Transverse colon (tissue), 4 donors: ENCODE results near the gene BMAL1. TPM values are rescaled to one million over a fixed set of nuclear protein-coding genes. Genes with fewer than 3 reads are reported as not detected.

ENCODE experiments used
- DNase-seq: peaks from one replicate; pipeline ENCODE4 v3.0.0-alpha.2; 2019
- H3K27ac ChIP-seq, 4 donors: fragments of 200-600 bp; sonication (generic); 2 replicates each; pipeline ENCODE4 v1.5.1; 2016 to 2018; ENCODE audit warnings: inconsistent platforms in 4 of 4
- H3K27me3 ChIP-seq: fragments of 200-600 bp; sonication (generic); 2 replicates; pipeline ENCODE4 v1.5.1; 2017; ENCODE audit warnings: inconsistent platforms
- H3K36me3 ChIP-seq, 4 donors: fragments of 200-600 bp; sonication (generic); 2 replicates each; pipeline ENCODE4 v1.5.1; 2017 to 2019; ENCODE audit warnings: inconsistent platforms in 4 of 4
- H3K4me1 ChIP-seq, 4 donors: fragments of 200-600 bp; sonication (generic); 2 replicates each; pipeline ENCODE4 v1.5.1; 2017 to 2020; ENCODE audit warnings: inconsistent platforms in 4 of 4
- H3K4me3 ChIP-seq, 4 donors: fragments of 200-600 bp; sonication (generic); 1 replicate in 1 of 4; 2 replicates in 3 of 4; pipeline versions ENCODE4 v1.5.1 to v1.6.1; 2017 to 2019; ENCODE audit warnings: inconsistent platforms in 4 of 4
- H3K9me3 ChIP-seq, 2 donors: fragments of 200-600 bp; sonication (generic); 2 replicates each; pipeline ENCODE4 v1.5.1; 2017 to 2019; ENCODE audit warnings: inconsistent platforms in 2 of 2
- CTCF ChIP-seq, 5 experiments: fragments of 200-600 bp in 3 of 5; fragments of 450-650 bp in 2 of 5; sonication (generic) in 3 of 5; IDR thresholded peaks; 1 replicate in 2 of 5; 2 replicates in 3 of 5; pipeline ENCODE4 v1.5.1; 2016 to 2017; ENCODE audit warnings: antibody characterized with exemption in 5 of 5, inconsistent platforms in 3 of 5, mild to moderate bottlenecking in 2 of 5, moderate library complexity in 1 of 5
- EP300 ChIP-seq: sonication (generic); formaldehyde crosslinking; IDR thresholded peaks from one replicate; pipeline ENCODE4 v1.6.1; 2017; ENCODE audit warnings: antibody characterized with exemption, low read depth
- POLR2A ChIP-seq: fragments of 450-650 bp; IDR thresholded peaks from one replicate; pipeline ENCODE4 v1.6.1; 2016; ENCODE audit warnings: antibody characterized with exemption, mild to moderate bottlenecking, moderate library complexity
- POLR2AphosphoS5 ChIP-seq, 3 donors: sonication (generic); formaldehyde crosslinking; IDR thresholded peaks; one replicate each; pipeline ENCODE4 v1.6.1; 2016; ENCODE audit warnings: antibody characterized with exemption in 3 of 3
- WGBS, 2 donors: methylation state at CpG; one replicate each; pipeline ENCODE4 v1.1.5; 2018; ENCODE audit warnings: low coverage in 1 of 2; 5-methylcytosine and 5-hydroxymethylcytosine counted together
- in situ Hi-C, 4 donors: fragments of 200-750 bp; cut with MboI; loops; one replicate each; pipeline versions ENCODE4 v1.15.0 to v1.15.1; 2017; ENCODE audit warnings: low sequenced_read_pairs in 3 of 4, low pct_ligation_motif_present in 1 of 4, low pct_unique_long_range_greater_than_20kb in 1 of 4
- intact Hi-C: fragments of 100-400 bp; cut with DNase I; formaldehyde crosslinking; loops from one replicate; pipeline ENCODE4 v1.15.1; 2023; ENCODE audit warnings: low total_unique reads
- total RNA-seq, 4 donors: library from RNA; depleted of rRNA; stranded (reverse); fragments of >200 nt; gene quantifications; one replicate each; pipeline ENCODE4 v1.1.0, GENCODE V29; 2016

Gene BMAL1
- total RNA-seq, 4 donors from 2014 or later: 20.7 to 48.6 (median 30.8) TPM

GRCh38 chr11:13303668-13304649 lies 26.4 kb downstream of the BMAL1 start:
- DNase-seq: no peak
- WGBS, 2 donors: 86% methylated on average over 10 of the region's 10 CpGs; no CpG with 5 or more reads in 1 of the 2 donors
- no peaks in the 10 kb centered on the region for H3K36me3 ChIP-seq
- TF ChIP-seq CTCF (IDR thresholded peaks at IDR 0.05) (no peak), POLR2AphosphoS5 (IDR thresholded peaks at IDR 0.05) (no peak), POLR2A (no peak), EP300 (no peak)
- peaks cover 0 to 27% (median 0%) of the 10 kb centered on the region in 4 donors for H3K4me1 ChIP-seq
- no peak overlapping the region for H3K27ac ChIP-seq
- H3K4me3 ChIP-seq: no peak overlapping the region
- intact Hi-C loops: no loop called here
- H3K9me3 ChIP-seq: no peaks in the 10 kb centered on the region
- in situ Hi-C loops: no loop called here
- H3K27me3 ChIP-seq: no peaks in the 10 kb centered on the region

GRCh38 chr11:13304655-13305335 lies 27.2 kb downstream of the BMAL1 start:
- TF ChIP-seq POLR2A (no peak), POLR2AphosphoS5 (IDR thresholded peaks at IDR 0.05) (no peak), CTCF (IDR thresholded peaks at IDR 0.05) (no peak), EP300 (no peak)
- intact Hi-C loops (no loop called here), in situ Hi-C loops (no loop called here)
- Histone ChIP-seq H3K27me3 (no peaks in the 10 kb centered on the region), H3K36me3 (no peaks in the 10 kb centered on the region), H3K4me1 (peaks cover 0 to 25% (median 0%) of the 10 kb centered on the region in 4 donors), H3K4me3 (no peak overlapping the region), H3K9me3 (no peaks in the 10 kb centered on the region), H3K27ac (no peak overlapping the region)
- DNase-seq: no peak
- 81 to 96% methylated on average over 3 to 7 of the region's 7 CpGs for WGBS, 2 donors

GRCh38 chr11:13308704-13309103 lies 31.1 kb downstream of the BMAL1 start:
- Histone ChIP-seq H3K4me1 (peaks cover 0 to 10% (median 0%) of the 10 kb centered on the region in 4 donors), H3K4me3 (no peak overlapping the region), H3K27ac (no peak overlapping the region), H3K27me3 (no peaks in the 10 kb centered on the region), H3K9me3 (no peaks in the 10 kb centered on the region), H3K36me3 (no peaks in the 10 kb centered on the region)
- no peak for TF ChIP-seq POLR2AphosphoS5 (IDR thresholded peaks at IDR 0.05)
- no peak for TF ChIP-seq POLR2A
- TF ChIP-seq CTCF (IDR thresholded peaks at IDR 0.05): no peak
- TF ChIP-seq EP300: no peak
- intact Hi-C loops: no loop called here
- 56 to 82% methylated on average over 2 of the region's 2 CpGs for WGBS, 2 donors
- in situ Hi-C loops: no loop called here
- DNase-seq: no peak

- Histone ChIP-seq H3K4me1 (peaks cover 0 to 7% (median 0%) of the 10 kb centered on the region in 4 donors), H3K27ac (no peak overlapping the region), H3K9me3 (no peaks in the 10 kb centered on the region), H3K4me3 (no peak overlapping the region), H3K36me3 (no peaks in the 10 kb centered on the region), H3K27me3 (no peaks in the 10 kb centered on the region)
- no peak for DNase-seq
- intact Hi-C loops: no loop called here
- in situ Hi-C loops: no loop called here
- 94 to 100% methylated on average over 1 to 4 of the region's 4 CpGs for WGBS, 2 donors
- TF ChIP-seq EP300 (no peak), POLR2A (no peak), POLR2AphosphoS5 (IDR thresholded peaks at IDR 0.05) (no peak), CTCF (IDR thresholded peaks at IDR 0.05) (no peak)
These were observed 31.6 kb downstream of the BMAL1 start for GRCh38 chr11:13309156-13309555.
